ENCODE data around the gene ZNF141. TPM values are rescaled to one million over a fixed set of nuclear protein-coding genes. Genes with fewer than 3 reads are reported as not detected.

ZNF141 gene
- total and polyA plus RNA-seq, 2 of the 4 experiments (the other 2 are of a cell fraction) = 1.8 to 4.7 TPM

DNA sequence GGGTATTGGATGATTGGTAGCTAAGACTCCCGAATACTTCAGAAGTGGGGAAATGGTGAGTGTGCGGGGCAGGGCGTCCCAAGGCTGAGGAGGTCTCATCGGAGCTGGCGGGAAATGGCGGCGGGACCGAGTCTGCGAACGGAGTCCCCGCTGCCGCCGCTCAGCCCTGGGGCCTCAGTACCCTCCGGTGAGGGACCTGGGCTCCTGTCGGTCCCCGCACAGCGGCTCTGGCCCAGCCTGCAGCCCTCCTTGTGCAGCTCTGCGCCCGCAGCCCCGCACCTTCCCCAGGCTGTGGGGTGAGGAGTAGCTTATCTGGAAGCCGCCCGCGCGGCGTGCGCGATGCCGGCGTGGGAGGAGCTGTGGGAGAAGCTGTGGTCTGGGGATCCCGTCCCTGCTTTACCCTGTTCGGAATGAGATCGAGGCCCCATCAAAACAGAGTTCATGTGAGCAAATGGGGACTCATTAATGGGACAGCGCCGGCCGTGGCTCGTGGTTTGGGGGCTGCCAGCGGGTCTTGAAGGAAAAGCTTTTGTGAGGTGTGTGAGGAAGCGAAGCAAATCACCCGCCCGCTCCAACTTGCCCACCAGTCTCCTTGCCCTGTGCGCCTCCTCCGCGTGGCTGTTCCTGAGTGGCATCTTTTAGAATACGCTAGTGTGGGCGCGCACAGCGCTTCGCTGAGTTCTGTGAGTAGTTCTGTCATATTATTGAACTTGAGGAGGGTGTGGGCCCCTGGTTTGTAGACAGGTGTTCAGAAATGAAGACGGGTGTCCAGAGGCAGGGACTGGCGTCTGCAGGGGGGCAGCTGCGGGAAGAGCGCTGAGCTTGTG is 531 bp downstream of the ZNF141 start:
- Histone ChIP-seq H3K27me3 (ENCODE audit: control insufficient read depth, insufficient read depth, low read length) (no peaks in the 10 kb centered on the region), H3K9ac (ENCODE audit: low read depth, low read length) (peak overlapping the region; percentile 72), H3K56ac (ENCODE audit: extremely low read depth, insufficient read depth, low read length) (no peak overlapping the region), H2AK5ac (ENCODE audit: low read depth, low read length) (no peak overlapping the region), H2BK5ac (ENCODE audit: low read depth, low read length, poor library complexity, severe bottlenecking) (peak overlapping the region; percentile 53), H3K4me1 (ENCODE audit: control insufficient read depth, insufficient read depth, low read length) (no peaks in the 10 kb centered on the region), H4K91ac (ENCODE audit: insufficient read depth, low read depth, low read length) (no peak overlapping the region), H3K27ac (ENCODE audit: insufficient read depth, low read length) (peak overlapping the region; percentile 79), H4K8ac (ENCODE audit: low read depth in 2 of 2, low read length in 2 of 2) (peak overlapping the region in 1 of 2 experiments; percentile 81; a peak in 2 of 4 replicates), H3K4me3 (ENCODE audit: insufficient read depth, low read depth, low read length) (peak overlapping the region; percentile 69), H3K9me1 (ENCODE audit: insufficient read depth, low read length) (no peaks in the 10 kb centered on the region), H2BK15ac (ENCODE audit: low read depth, low read length) (no peak overlapping the region), H4K5ac (ENCODE audit: low read depth, low read length) (no peak overlapping the region), H3K4ac (ENCODE audit: low read depth, low read length) (no peak overlapping the region; the same call in 1 of the 2 replicates), H2AK9ac (replicated peaks; ENCODE audit: low read depth, low read length, poor library complexity) (peak overlapping the region; percentile 94), H4K20me1 (ENCODE audit: insufficient read depth, low read length) (no peaks in the 10 kb centered on the region), H2BK20ac (ENCODE audit: low read depth, low read length) (no peak overlapping the region), H3K79me1 (ENCODE audit: low read depth in 1 of 2, low read length in 2 of 2) (peaks cover 16 to 18% of the 10 kb centered on the region in 2 experiments; a peak in 3 of 4 replicates), H2AFZ (replicated peaks; ENCODE audit: low read length, poor library complexity) (peak overlapping the region; percentile 99), H3K9me3 (ENCODE audit: control insufficient read depth, insufficient read depth, low read length) (peaks cover 20% of the 10 kb centered on the region), H3K4me2 (ENCODE audit: low read depth, low read length) (peak overlapping the region; percentile 66), H3K18ac (ENCODE audit: low read depth, low read length) (no peak overlapping the region), H3K36me3 (ENCODE audit: control insufficient read depth, insufficient read depth, low read length) (peaks cover 4% of the 10 kb centered on the region), H3K14ac (replicated peaks; ENCODE audit: low read depth, low read length) (no peak overlapping the region), H3K23ac (ENCODE audit: low read depth, low read length) (0 out of 2 replicates have a peak overlapping the region, but pooled peaks have one; percentile 48), H2BK120ac (ENCODE audit: low read depth, low read length) (no peak overlapping the region)
- intact Hi-C loops (cut with micrococcal nuclease) = loop anchor here (10.0 kb wide), 1 partner anchor 337 kb away; the partner anchor contains the start of genes ATP5ME and MYL5
- no TSS peak for BruUV-seq (replicated peaks)
- TF ChIP-seq POLR2A (IDR thresholded peaks at IDR 0.05; ENCODE audit: low read depth, low read length) (peak; percentile 5; the same call in 1 of the 2 replicates), NFE2L2 (IDR thresholded peaks at IDR 0.05; ENCODE audit: low read depth, low read length) (no peak)
- peak; percentile 63 for ATAC-seq (ENCODE audit: low read depth)
- peak; percentile 36 for DNase-seq
- WGBS, 2 experiments (ENCODE audit: extremely low coverage in 2 of 2, insufficient read length in 1 of 2) = 3% methylated on average over 8 of the region's 52 CpGs; no CpG with 5 or more reads in 1 of the 2 experiments
- ChIA-PET POLR2A (ENCODE audit: unreplicated experiment) (no interaction called here), CTCF (interaction anchor here (0.6 kb wide), 1 partner anchor 92 kb away, joined by 6 read pairs; no protein-coding TSS in a partner anchor)
- in situ Hi-C loops (cut with MboI; ENCODE audit: low sequenced_read_pairs) = no loop called here
- dilution Hi-C loops (cut with HindIII; ENCODE audit: low sequenced_read_pairs, unreplicated experiment) = no loop called here

Data from IMR-90 (cell line).